Measurements from ENCODE around the gene ADD2.

- TF ChIP-seq CTCF (IDR thresholded peaks at IDR 0.05) = no peak
- TF ChIP-seq POLR2A (IDR thresholded peaks at IDR 0.05) = no peak
Measured at GRCh38 chr2:70675862-70676261, 92.1 kb downstream of the ADD2 start.
